Measurements from ENCODE around the gene ELN.
A peak's percentile ranks its signal among the peaks of the same experiment; 100 is the strongest.

ELN gene

DNA sequence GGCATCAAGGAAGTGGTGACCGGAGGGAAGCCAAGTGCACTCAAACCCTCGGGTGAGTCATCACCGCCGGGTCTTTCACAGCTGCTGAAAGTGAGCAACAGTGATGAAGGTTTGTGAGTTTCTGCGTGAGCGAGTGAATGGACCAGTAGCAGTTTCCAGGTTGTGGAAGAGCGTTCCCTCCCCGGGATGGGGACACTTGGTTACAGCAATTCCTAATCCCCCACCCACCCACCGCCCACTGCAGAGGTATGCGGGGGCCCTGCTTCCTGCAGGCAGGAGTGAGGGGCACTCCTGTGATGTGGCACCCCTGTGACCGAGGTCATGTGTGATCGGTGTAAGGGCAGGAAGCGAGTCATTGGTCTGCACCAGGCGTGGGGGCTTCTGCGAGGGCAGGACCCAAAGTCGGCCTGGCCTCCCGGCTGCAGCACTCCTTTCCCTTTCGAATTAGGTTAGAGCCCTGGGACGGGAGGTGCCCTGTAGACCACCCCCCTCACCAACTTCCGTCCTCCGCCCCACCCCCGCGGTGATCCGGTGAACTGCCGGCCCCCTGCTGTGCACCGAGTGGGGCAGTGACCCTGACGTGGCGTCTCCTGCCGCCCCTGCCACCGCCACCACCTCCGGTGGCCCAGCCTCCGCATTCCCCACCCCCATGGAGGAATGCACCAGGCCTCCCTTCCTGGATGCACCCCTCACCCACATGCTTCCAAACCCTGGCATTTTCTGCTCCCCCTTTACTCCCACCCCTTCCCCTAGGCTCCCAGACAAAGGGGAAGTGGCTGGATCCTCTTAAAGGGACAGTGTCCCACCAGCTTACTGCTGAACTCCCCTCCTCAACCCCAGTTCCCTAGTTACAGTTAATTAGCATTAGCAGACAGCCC is 66.5 kb downstream of the ELN start:
- Mint-ChIP-seq H3K4me1 (peaks cover 34% of the 10 kb centered on the region), H3K27ac (peak overlapping the region; percentile 95), H3K9me3 (no peaks in the 10 kb centered on the region), H3K4me3 (peak overlapping the region; percentile 87), H3K27me3 (no peaks in the 10 kb centered on the region), H3K36me3 (peaks cover 35% of the 10 kb centered on the region)
- peak; percentile 84 for ATAC-seq

DNA sequence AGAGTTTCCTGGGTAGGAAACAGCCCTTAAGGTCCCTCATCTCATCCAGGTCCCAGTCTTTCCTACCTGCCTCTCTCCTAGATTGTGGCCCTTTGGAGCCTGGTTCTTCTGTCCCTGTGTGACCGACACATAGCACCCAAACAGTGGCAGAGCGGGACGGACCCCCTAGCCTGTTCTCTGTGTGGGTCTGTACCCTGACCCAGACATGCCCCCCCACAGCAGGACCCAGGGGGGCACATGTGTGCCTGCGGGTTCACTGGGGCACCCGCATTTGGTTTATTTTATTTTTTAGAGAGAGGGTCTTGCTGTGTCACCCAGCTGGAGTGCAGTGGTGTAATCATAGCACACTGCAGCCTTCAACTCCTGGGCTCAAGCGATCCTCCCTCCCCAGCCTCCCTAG is 67.2 kb downstream of the ELN start:
- peak overlapping the region; percentile 95 for H3K27ac Mint-ChIP-seq
- peaks cover 38% of the 10 kb centered on the region for H3K4me1 Mint-ChIP-seq
- no peak for ATAC-seq
- H3K9me3 Mint-ChIP-seq: no peaks in the 10 kb centered on the region
- H3K27me3 Mint-ChIP-seq: no peaks in the 10 kb centered on the region
- peaks cover 37% of the 10 kb centered on the region for H3K36me3 Mint-ChIP-seq
- peak overlapping the region; percentile 87 for H3K4me3 Mint-ChIP-seq

DNA sequence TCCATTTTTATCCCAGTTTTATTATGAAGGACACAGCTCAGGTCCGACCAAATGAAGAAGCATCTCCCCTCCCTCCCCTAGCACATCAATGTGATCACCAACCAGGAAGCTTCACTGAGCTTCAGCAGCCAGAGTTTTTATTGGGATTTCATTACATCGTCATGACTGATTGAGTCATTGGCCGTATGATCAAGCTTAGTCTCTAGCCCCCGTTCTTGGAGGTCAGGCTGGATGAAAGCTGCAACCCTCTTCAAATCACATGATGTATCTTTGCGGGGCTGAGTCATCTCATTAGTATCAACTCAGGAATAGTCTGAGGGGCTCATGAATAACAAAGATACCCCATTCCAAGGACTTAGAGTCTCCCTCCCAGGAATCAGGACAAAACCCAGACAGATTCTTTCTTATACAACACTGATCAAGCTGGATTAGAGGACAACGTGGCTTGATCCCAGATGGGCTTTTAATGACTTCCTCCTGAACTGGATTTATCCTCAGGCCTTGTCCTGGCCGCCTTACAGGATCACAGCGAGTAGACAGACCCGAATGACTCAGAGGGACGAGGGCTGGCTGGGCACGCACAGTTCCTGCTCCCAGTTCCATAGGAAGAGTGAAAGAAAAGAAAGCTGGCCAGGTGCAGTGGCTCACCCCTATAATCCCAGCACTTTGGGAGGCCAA is 70.1 kb downstream of the ELN start:
- peaks cover 61% of the 10 kb centered on the region for H3K36me3 Mint-ChIP-seq
- H3K4me3 Mint-ChIP-seq: no peak overlapping the region

DNA sequence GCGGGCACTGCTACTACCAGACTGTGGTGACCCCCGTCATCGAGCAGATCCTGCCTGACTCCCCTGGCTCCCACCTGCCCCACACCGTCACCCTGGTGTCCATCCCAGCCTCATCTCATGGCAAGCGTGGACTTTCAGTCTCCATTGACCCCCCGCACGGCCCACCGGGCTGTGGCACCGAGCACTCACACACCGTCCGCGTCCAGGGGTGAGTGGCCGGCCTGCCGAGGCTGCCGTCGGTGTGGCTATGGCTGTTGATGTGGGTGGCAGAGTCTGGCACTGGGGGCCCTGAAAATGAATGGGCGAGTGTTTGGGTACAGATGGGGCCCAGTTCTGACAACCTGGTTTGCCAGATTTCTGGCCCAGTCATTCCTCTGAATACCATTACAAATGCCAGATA is 71.1 kb downstream of the ELN start:
- Mint-ChIP-seq H3K4me3 (no peak overlapping the region), H3K4me1 (peaks cover 30% of the 10 kb centered on the region), H3K27ac (no peak overlapping the region), H3K9me3 (no peaks in the 10 kb centered on the region), H3K36me3 (peaks cover 68% of the 10 kb centered on the region), H3K27me3 (no peaks in the 10 kb centered on the region)
- no peak for ATAC-seq

More for the DNA sequence above, 70.1 kb downstream of the ELN start:
- H3K27ac Mint-ChIP-seq: no peak overlapping the region
- H3K27me3 Mint-ChIP-seq: no peaks in the 10 kb centered on the region
- H3K4me1 Mint-ChIP-seq: peaks cover 40% of the 10 kb centered on the region
- no peaks in the 10 kb centered on the region for H3K9me3 Mint-ChIP-seq
- ATAC-seq: no peak

- ATAC-seq: peak; percentile 96
- H3K27me3 Mint-ChIP-seq: no peaks in the 10 kb centered on the region
Measured at GRCh38 chr7:74101061-74101681, 73.2 kb downstream of the ELN start.

DNA sequence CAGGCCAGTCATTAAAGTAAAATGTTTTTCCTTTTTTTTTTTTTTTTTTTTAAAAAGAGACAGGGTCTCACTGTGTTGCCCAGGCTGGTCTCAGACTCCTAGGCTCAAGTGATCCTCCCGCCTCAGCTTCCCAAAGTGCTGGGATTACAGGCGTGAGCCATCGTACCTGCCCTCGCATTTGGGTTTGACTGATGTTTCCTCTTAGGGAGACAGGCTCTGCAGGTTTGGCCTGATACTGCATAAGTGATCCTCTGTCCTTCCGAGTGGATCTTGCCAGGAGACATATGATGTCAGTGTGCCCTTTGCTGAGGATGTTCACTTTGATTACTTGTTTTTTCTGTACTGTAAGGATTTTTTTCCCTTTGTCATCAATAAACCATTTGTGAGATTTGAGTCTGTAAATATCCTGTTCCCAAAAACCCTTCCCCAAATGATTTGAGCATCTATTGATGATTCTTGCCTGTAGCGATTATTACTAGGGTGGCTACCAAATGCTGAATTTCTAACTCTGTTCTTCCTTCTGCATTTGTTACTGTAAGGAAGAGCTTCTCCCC is 75.3 kb downstream of the ELN start:
- no peak for ATAC-seq
- H3K27ac Mint-ChIP-seq: no peak overlapping the region
- peaks cover 18% of the 10 kb centered on the region for H3K4me1 Mint-ChIP-seq

More at GRCh38 chr7:74101061-74101681, 73.2 kb downstream of the ELN start:
- Mint-ChIP-seq H3K36me3 (peaks cover 80% of the 10 kb centered on the region), H3K4me3 (peak overlapping the region; percentile 44), H3K9me3 (no peaks in the 10 kb centered on the region), H3K27ac (peak overlapping the region; percentile 91), H3K4me1 (peaks cover 18% of the 10 kb centered on the region)

DNA sequence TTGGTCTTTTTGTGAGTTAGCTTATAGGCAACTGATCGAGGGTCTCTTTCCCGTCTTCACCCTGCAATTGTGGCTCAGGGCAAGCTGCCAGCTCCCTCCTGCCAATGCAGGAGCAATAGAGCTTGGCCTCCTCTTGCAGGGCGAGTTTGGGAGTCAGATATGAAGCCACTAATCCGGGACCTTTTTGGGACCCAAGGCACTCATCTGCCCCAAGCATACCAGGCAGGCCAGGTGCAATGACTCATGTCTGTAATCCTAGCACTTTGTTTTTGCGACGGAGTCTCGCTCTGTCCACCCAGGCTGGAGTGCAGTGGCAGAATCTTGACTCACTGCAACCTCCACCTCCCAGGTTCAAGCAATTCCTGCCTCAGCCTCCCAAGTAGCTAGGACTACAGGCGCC is 76.7 kb downstream of the ELN start:
- Mint-ChIP-seq H3K27me3 (no peaks in the 10 kb centered on the region), H3K4me3 (no peak overlapping the region), H3K4me1 (peaks cover 18% of the 10 kb centered on the region), H3K27ac (no peak overlapping the region), H3K36me3 (peaks cover 80% of the 10 kb centered on the region), H3K9me3 (no peaks in the 10 kb centered on the region)
- no peak for ATAC-seq

More for the DNA sequence above, 75.3 kb downstream of the ELN start:
- no peaks in the 10 kb centered on the region for H3K9me3 Mint-ChIP-seq
- no peak overlapping the region for H3K4me3 Mint-ChIP-seq
- H3K36me3 Mint-ChIP-seq: peaks cover 80% of the 10 kb centered on the region
- H3K27me3 Mint-ChIP-seq: no peaks in the 10 kb centered on the region

DNA sequence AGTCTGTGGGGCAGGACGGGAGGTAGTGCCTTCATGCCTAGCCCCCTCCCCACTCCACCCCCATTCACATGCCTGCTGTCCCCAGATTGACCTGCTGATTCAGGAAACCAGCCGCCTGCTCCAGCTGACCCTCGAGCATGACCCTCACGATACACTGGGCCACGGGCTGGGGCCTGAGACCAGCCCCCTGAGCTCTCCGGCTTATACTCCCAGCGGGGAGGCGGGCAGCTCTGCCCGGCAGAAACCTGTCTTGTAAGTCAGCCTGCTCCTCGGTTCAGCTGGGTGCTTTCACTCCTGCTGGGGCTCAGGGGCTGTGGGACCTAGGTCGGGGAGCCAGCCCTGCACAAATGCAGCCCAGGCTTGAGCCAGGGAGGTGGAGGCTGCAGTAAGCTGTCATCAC is 78.0 kb downstream of the ELN start:
- no peaks in the 10 kb centered on the region for H3K9me3 Mint-ChIP-seq
- H3K27me3 Mint-ChIP-seq: no peaks in the 10 kb centered on the region
- ATAC-seq: no peak
- H3K27ac Mint-ChIP-seq: no peak overlapping the region
- H3K4me1 Mint-ChIP-seq: peaks cover 6% of the 10 kb centered on the region
- no peak overlapping the region for H3K4me3 Mint-ChIP-seq
- H3K36me3 Mint-ChIP-seq: peaks cover 77% of the 10 kb centered on the region

- H3K4me1 Mint-ChIP-seq: no peaks in the 10 kb centered on the region
- no peak overlapping the region for H3K4me3 Mint-ChIP-seq
- H3K27ac Mint-ChIP-seq: no peak overlapping the region
Measured at GRCh38 chr7:74106846-74107245, 78.9 kb downstream of the ELN start.

GRCh38 chr7:74115326-74115725 is 87.4 kb downstream of the ELN start:
- no peaks in the 10 kb centered on the region for H3K27me3 Mint-ChIP-seq
- H3K36me3 Mint-ChIP-seq: peaks cover 66% of the 10 kb centered on the region
- no peaks in the 10 kb centered on the region for H3K9me3 Mint-ChIP-seq
- H3K4me3 Mint-ChIP-seq: no peak overlapping the region
- ATAC-seq: peak; percentile 8
- H3K4me1 Mint-ChIP-seq: no peaks in the 10 kb centered on the region
- H3K27ac Mint-ChIP-seq: no peak overlapping the region

More at GRCh38 chr7:74106846-74107245, 78.9 kb downstream of the ELN start:
- Mint-ChIP-seq H3K36me3 (peaks cover 81% of the 10 kb centered on the region), H3K27me3 (no peaks in the 10 kb centered on the region), H3K9me3 (no peaks in the 10 kb centered on the region)
- no peak for ATAC-seq

- Mint-ChIP-seq H3K9me3 (no peaks in the 10 kb centered on the region), H3K27me3 (no peaks in the 10 kb centered on the region), H3K4me3 (no peak overlapping the region), H3K4me1 (peaks cover 3% of the 10 kb centered on the region), H3K27ac (no peak overlapping the region), H3K36me3 (peaks cover 69% of the 10 kb centered on the region)
- ATAC-seq: no peak
Measured at GRCh38 chr7:74116356-74116755, 88.4 kb downstream of the ELN start.
